GM12892 (cell line): ENCODE data around the gene AK3.

Experiments used
- DNase-seq: peaks from one replicate; pipeline ENCODE4 v3.0.0; 2011; ENCODE audit not compliant: insufficient read length
- FAIRE-seq: peaks from 2 replicates; lab custom pipeline; 2011; peaks lifted over from hg19 to GRCh38; lab: Jason Lieb, UNC
- POLR2A ChIP-seq: IDR thresholded peaks from 2 replicates; pipeline ENCODE4 v1.6.1; 2011; ENCODE audit warnings: low read depth, low read length, control low read depth
- POLR2AphosphoS5 ChIP-seq: IDR thresholded peaks from 2 replicates; pipeline ENCODE4 v1.6.1; 2011; ENCODE audit warnings: low read depth, low read length, control low read depth
- TAF1 ChIP-seq: IDR thresholded peaks from 2 replicates; pipeline ENCODE4 v1.6.1; 2011; ENCODE audit warnings: low read depth, mild to moderate bottlenecking, control low read depth, low read length, borderline replicate concordance

Gene AK3

DNA sequence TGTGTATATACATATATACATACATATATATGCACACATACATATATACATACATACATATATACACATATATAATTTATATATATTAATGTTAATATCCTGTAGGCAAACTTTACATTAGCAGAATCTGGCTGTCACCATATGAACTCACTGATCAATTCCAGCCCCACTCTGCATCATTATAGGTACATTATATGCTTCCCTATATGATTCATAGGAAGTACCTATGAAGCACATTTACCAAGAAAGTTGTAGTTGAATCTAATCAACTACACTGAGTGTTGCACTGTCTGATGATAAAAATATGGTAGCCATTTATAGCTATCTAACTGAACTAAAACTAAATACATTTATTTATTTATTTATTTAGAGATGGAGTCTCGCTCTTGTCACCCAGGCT lies 69.3 kb downstream of the AK3 start:
- no peak for FAIRE-seq
- TF ChIP-seq POLR2A: no peak
- no peak for TF ChIP-seq POLR2AphosphoS5
- no peak for TF ChIP-seq TAF1
- no peak for DNase-seq

DNA sequence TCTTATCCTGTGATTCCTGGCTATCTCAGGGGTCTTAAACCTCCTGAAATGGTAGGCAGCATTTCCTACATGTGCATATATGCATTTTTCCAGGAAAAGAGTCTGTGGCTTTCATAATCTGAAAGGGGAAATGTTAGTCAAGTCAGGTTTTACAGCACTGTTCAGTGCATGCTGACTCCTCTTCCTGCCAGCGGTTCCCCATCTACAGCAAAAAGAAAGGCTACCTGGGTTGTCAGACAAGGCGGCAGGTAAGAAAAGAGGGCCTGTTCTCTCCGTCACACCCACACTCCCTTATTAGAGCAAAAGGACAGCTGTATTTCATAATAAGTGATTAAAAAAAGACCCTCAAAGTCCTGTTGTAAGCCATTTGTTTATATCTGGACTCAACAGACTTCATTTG lies 70.4 kb downstream of the AK3 start:
- DNase-seq (no peak), FAIRE-seq (no peak)
- TF ChIP-seq TAF1 (no peak), POLR2A (no peak)

DNA sequence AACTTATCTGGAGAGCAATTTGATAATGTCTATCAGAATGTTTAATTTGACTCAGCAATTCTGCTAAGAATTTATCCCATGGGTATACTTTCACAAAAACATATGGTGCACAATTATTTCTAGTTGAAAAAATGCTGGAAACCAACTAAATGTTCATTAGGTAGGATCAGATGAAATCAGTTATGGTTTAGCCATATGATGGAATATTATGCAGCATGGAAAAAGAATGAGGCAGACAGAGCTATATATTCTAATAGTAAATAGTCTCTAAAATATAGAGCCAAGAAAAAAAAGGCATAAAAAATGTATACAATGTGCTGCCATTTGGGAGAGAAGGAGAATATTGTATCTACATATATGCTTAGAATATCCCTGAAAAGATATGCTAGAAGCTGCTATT lies 71.1 kb downstream of the AK3 start:
- FAIRE-seq (no peak), DNase-seq (no peak)
- no peak for TF ChIP-seq POLR2A
- no peak for TF ChIP-seq TAF1
- no peak for TF ChIP-seq POLR2AphosphoS5

DNA sequence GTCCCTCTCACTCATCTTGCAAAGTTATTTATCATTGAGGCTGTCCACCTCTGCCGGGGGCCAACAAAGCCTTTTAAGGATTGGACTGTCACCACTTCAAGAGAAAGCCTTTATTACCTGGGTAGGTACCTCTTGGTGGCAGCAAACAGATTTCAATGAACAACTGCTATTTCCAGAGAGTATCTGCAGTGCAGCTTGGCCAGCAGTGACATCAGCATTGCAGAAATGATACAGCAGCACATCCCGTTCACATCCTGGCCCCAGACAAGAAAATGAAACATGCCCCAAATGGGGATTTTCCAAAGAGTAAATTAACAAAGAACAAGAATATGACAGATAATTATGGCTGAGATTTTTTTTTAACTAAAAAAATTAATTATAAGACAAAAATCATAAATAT lies 72.4 kb downstream of the AK3 start:
- TF ChIP-seq POLR2AphosphoS5 (no peak), POLR2A (no peak), TAF1 (no peak)
- DNase-seq (no peak), FAIRE-seq (peak; percentile 56)

DNA sequence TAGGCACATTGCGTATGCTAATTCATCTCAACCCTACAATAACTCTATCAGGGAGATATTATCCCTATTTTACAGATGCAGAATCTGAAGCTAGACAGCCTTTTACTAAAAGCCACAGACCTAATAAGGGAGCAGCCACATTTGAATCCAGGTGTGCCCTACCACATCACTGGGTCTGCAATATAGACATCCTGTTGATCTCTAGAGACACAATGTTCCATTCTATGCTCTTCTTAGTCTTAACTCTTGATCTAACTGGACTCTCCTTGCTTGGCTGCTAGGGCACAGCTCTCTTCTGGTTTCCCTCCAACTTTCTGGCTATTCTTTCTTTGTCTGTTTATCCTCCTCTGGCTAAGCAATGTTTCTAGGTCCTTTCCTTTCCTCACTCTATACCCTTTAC lies 73.3 kb downstream of the AK3 start:
- DNase-seq: no peak
- FAIRE-seq: peak; percentile 83
- TF ChIP-seq POLR2A (no peak), POLR2AphosphoS5 (no peak), TAF1 (no peak)

DNA sequence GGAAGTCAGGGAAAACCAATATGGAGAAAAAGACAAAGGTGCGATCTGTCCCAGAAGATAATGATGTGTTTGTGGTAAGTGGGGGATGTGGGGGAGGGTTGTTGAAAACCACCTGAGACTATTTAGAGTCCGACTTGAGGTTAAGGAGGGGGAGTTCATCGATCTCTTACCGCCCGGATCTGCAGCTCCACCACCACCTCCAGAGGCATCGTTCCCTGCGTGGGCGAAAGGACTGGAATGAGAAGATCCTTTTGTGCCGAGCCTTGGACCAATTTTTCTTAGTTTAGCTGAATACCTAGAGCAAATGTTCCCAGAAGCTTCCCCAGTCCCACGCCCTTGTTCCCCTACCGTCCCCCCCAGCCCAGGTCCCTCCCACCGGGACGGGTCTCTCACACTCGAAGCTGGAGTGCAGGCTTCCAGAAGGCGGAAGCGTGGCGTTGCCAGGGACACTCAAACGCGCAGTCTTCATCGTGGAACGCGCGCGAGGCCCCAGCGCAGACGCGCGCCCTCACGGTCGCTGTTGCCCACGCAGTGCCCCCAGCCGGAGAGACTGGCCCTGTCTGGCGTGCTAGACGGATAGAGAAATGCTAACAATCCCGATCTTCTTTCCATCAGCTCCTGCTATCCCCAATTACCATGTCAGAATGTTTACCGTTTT lies 74.8 kb downstream of the AK3 start, which contains the start of gene SPATA6L:
SPATA6L (minus strand) TSS at position 439 of the 658 bp plus-strand sequence; CDS start at position 209, 230 bp downstream.
- FAIRE-seq (peak; percentile 86), DNase-seq (peak; percentile 41)
- TF ChIP-seq POLR2A: peak; percentile 42; the same call in 1 of the 2 replicates
- no peak for TF ChIP-seq TAF1

DNA sequence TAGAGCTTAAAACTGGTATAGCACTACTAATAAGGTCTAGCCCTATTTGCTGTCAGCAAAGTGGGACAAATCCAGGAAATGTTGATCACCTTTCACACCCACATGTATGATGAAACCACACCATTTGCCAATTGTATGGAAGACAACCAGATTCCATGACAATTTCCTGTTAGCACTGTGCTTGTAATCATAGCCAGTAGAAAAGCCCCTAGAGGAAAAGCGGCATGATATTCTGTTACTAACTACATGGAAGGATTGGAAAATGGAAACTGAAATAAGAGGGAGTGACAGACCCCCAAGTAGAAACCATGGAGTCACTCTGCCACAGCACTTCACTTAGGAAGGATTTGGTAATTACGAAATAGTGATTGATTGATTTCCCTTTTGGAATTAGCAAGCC lies 75.6 kb downstream of the AK3 start:
- TF ChIP-seq TAF1 (no peak), POLR2AphosphoS5 (no peak), POLR2A (no peak)
- DNase-seq: no peak
- no peak for FAIRE-seq

DNA sequence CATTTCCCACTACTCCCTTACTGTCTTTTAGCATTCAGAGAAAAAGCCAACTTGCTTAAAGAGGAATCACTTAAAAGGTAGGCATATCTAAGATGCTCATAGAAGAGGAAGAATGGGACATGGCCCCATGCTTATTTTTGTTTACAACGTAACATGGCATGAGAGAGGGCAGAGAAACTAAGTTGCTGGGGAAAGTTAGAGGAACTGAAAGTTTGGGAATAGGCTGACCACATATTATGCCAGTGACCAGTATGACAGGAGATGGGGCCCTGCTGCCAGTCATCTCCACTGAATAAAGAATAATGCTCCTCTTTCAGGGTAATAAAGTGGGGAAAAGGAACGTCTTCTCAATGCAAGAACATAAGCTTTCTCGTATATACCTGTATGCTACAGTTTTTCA lies 77.0 kb downstream of the AK3 start:
- peak; percentile 53 for FAIRE-seq
- DNase-seq: no peak
- no peak for TF ChIP-seq TAF1

DNA sequence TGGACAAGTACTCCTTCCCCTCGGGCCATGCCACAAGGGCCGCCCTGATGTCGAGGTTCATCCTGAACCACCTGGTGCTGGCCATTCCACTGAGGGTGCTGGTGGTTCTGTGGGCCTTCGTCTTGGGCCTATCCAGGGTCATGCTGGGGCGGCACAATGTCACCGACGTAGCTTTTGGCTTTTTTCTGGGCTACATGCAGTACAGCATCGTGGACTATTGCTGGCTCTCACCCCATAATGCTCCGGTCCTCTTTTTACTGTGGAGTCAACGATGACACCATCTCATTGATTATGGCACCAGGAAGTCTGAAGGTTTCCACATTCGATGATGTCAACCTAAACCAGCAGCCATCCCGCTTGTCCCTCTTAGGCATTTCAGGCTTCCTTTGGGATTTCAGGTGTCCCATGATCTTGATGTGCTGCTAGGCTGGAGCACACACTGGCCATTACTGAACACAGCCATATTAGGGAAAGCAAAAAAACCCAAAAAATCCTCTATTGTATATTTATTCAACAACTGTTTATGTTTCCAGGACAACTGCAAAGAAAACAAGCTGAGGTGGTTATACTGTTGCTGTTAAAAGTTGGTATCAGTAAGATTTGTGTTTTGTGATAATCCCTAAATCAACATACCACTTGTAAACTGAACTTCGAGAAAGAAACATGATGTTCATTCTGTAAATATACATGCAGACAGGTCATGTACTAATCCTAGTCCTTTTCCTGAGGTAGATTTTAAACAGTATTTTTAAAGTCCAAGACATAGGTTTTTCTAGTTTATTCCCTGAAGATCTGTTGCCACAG lies 77.8 kb downstream of the AK3 start:
- FAIRE-seq: peak; percentile 65
- DNase-seq: no peak
- no peak for TF ChIP-seq TAF1
- TF ChIP-seq POLR2AphosphoS5: no peak
- no peak; the same call in 1 of the 2 replicates for TF ChIP-seq POLR2A

DNA sequence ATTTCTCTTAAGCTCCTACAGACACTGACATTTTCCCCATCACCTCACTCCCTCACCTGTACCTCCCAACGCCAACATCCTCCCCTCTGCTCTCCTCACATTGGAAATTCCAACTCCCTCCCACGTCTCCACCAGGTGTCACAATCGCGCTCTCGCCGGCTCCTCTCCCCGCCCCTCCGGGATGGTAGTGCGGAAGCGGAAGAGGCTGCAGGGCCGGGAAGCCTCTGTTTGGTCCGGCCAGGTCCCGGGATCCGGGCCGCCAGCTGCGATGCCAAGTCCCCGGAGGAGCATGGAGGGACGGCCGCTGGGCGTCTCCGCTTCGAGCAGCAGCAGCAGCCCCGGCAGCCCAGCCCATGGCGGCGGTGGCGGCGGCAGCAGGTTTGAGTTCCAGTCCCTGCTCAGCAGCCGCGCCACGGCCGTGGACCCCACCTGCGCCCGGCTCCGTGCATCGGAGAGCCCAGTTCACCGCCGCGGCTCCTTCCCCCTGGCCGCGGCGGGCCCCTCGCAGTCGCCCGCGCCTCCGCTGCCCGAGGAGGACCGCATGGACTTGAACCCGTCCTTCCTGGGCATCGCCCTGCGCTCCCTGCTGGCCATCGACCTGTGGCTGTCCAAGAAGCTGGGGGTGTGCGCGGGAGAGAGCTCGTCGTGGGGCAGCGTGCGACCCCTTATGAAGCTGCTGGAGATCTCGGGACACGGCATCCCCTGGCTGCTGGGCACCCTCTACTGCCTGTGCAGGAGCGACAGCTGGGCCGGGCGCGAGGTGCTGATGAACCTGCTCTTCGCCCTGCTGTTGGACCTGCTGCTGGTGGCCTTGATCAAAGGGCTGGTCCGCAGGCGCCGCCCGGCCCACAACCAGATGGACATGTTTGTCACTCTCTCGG lies 78.7 kb downstream of the AK3 start, which contains the start of gene PLPP6:
PLPP6 (plus strand) TSS at position 187 of the 881 bp plus-strand sequence; CDS start at position 269, 82 bp downstream.
- peak; percentile 59 for DNase-seq
- TF ChIP-seq POLR2AphosphoS5 (peak; percentile 57), TAF1 (no peak), POLR2A (peak; percentile 70; the same call in 1 of the 2 replicates)
- FAIRE-seq: peak; percentile 86

DNA sequence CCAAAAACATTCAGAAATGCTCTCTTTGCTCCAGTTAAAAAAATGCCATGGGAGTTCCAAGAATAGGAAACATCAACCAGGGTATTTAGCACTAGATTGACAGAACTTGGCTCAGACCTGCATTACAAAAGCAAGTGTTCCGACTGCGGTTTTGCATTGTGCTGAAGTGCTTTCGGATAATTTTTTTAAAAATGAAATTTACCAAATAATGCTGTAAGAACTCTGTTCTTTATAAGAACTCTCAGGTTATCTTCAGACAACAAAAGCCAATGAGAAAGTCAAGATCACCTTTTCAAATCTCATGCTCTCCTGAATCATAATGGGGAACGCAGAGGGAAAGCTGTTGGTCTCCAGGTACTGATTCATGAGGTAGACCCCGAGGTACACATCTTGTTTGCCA lies 79.4 kb downstream of the AK3 start:
- TF ChIP-seq TAF1 (no peak), POLR2A (no peak), POLR2AphosphoS5 (no peak)
- FAIRE-seq: no peak
- no peak for DNase-seq
